ENCODE data around the gene LRRTM3. TPM values are rescaled to one million over a fixed set of nuclear protein-coding genes. Genes with fewer than 3 reads are reported as not detected.
A peak's percentile ranks its signal among the peaks of the same experiment; 100 is the strongest.

Gene LRRTM3
- total and polyA plus RNA-seq, 11 donors: not detected

DNA sequence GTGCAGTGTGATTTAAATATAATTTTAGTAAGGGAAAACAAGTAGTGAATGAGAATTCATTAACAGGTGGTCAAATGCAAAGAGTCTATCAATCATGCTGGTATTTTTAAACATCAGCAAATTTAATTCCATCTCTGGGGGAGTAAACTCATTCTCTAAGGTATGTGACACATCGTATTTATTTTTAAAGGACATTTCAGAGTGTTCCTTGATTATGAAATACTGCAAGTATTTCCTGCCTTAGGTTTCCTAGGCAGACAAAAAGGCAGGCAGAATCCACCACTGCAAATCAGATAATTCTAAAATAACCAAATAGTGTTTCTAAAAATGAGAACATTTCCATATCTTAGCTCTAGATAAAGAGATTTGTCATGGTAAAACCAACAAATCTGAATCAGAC lies 193.8 kb downstream of the LRRTM3 start:
- Histone ChIP-seq H3K27ac (no peak overlapping the region), H3K4me3 (no peak overlapping the region), H3K9me3 (no peaks in the 10 kb centered on the region), H3K27me3 (no peaks in the 10 kb centered on the region), H3K36me3 (no peaks in the 10 kb centered on the region), H3K4me1 (peaks cover 0 to 29% (median 4%) of the 10 kb centered on the region in 12 donors)
- intact Hi-C loops (cut with DNase I): no loop called here
- no peak for ATAC-seq
- DNase-seq: no peak
- WGBS, 4 donors: 7 to 19% (median 15%) methylated on average over 1 of the region's 1 CpG
- TF ChIP-seq POLR2A (IDR thresholded peaks at IDR 0.05): no peak
- TF ChIP-seq, protein P1, sequence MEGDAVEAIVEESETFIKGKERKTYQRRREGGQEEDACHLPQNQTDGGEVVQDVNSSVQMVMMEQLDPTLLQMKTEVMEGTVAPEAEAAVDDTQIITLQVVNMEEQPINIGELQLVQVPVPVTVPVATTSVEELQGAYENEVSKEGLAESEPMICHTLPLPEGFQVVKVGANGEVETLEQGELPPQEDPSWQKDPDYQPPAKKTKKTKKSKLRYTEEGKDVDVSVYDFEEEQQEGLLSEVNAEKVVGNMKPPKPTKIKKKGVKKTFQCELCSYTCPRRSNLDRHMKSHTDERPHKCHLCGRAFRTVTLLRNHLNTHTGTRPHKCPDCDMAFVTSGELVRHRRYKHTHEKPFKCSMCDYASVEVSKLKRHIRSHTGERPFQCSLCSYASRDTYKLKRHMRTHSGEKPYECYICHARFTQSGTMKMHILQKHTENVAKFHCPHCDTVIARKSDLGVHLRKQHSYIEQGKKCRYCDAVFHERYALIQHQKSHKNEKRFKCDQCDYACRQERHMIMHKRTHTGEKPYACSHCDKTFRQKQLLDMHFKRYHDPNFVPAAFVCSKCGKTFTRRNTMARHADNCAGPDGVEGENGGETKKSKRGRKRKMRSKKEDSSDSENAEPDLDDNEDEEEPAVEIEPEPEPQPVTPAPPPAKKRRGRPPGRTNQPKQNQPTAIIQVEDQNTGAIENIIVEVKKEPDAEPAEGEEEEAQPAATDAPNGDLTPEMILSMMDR (IDR thresholded peaks at IDR 0.05): no peak

DNA sequence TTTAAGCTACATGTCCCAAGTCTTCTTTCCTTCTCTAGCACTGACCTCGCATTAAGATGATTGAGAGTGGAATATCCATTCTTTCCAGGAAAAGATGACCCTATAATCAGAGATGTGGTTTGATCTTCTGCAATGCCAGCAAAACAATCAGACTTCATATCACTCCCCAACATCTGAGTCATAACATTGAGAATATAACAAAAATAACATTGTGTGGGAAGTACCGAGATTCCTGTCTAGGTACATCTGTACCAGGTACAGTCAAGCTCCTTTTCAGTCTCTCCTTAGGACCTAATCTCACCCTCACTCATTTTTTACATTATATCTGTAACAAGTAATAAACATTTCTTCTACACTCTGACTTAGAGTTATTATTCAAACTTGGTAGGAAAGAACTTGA lies 201.6 kb downstream of the LRRTM3 start:
- Histone ChIP-seq H3K27me3 (no peaks in the 10 kb centered on the region), H3K4me3 (no peak overlapping the region), H3K9me3 (no peaks in the 10 kb centered on the region), H3K4me1 (peaks cover 0 to 7% (median 0%) of the 10 kb centered on the region in 12 donors), H3K27ac (no peak overlapping the region), H3K36me3 (no peaks in the 10 kb centered on the region)
- DNase-seq (no peak), ATAC-seq (no peak)
- TF ChIP-seq POLR2A (IDR thresholded peaks at IDR 0.05): no peak
- TF ChIP-seq, protein P1 (IDR thresholded peaks at IDR 0.05): no peak
- WGBS, 4 donors: 84 to 88% (median 86%) methylated on average over 2 of the region's 2 CpGs
- intact Hi-C loops (cut with DNase I): no loop called here

DNA sequence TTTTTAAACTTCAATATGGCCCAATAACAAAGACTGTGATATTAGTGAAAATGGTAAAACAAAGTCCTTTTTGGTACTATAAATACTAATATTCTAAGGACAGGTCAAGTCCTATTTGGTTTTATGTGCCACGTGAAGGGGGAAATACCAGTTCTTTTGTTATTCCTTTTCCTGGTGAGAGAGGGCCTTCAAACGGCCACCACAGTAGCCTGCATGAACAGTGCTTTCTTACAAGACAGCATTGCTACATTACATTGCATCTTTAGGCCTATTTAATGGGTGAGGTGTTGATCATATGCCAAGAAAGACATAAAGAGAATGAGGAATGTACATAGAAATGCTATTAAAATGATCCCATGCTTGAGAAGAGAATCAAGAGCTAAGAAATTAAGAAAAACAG lies 214.8 kb downstream of the LRRTM3 start:
- Histone ChIP-seq H3K4me1 (peaks cover 0 to 6% (median 0%) of the 10 kb centered on the region in 12 donors), H3K36me3 (no peaks in the 10 kb centered on the region), H3K27ac (peak overlapping the region in 3 of 12 donors; percentile 7 to 29 (median 22)), H3K4me3 (no peak overlapping the region), H3K27me3 (no peaks in the 10 kb centered on the region), H3K9me3 (no peaks in the 10 kb centered on the region)
- WGBS, 4 donors: 17 to 25% (median 22%) methylated on average over 2 of the region's 2 CpGs
- DNase-seq: no peak
- no peak for TF ChIP-seq POLR2A (IDR thresholded peaks at IDR 0.05)
- TF ChIP-seq, protein P1 (IDR thresholded peaks at IDR 0.05): no peak
- ATAC-seq: no peak
- intact Hi-C loops (cut with DNase I): no loop called here

DNA sequence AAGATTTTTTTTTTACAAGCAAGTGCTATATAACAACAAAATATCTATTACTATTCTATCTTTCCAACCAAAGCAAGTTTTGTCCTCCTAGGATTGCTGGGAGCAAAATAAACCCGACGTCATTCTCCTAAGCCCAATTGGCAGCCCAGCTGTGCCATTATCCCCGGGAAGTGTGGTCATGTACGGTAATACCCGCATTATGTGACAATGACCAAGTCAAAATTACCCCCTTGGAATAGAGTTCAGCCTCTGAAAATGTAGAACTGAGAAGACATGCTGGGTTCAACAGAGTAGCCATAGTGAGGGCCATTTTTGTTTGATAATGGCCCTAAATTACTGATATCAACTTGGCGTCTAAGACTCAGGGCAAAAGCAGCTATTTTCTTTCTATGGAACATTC lies 215.5 kb downstream of the LRRTM3 start:
- Histone ChIP-seq H3K36me3 (no peaks in the 10 kb centered on the region), H3K9me3 (no peaks in the 10 kb centered on the region), H3K4me3 (no peak overlapping the region), H3K27ac (peak overlapping the region in 1 of 12 donors; percentile 7), H3K27me3 (no peaks in the 10 kb centered on the region), H3K4me1 (peaks cover 0 to 6% (median 0%) of the 10 kb centered on the region in 12 donors)
- TF ChIP-seq POLR2A (IDR thresholded peaks at IDR 0.05): no peak
- TF ChIP-seq, protein P1 (IDR thresholded peaks at IDR 0.05): no peak
- DNase-seq (no peak), ATAC-seq (no peak)
- WGBS, 4 donors: 68 to 92% (median 78%) methylated on average over 6 of the region's 6 CpGs
- intact Hi-C loops (cut with DNase I): no loop called here

Measured in heart left ventricle (tissue), 16 donors.